GM21447 (cell line): Measurements from ENCODE around the gene NAMPT.
"Not testable (repeated sequence)": the region's sequence is repeated elsewhere in the genome, so short reads cannot be mapped to it uniquely, and the experiment has no call there.

Source experiments
- ATAC-seq: cut with Tn5 transposase; IDR thresholded peaks from one replicate; pipeline ENCODE4 v1.9.1; 2021; ENCODE audit not compliant: unreplicated experiment

Gene NAMPT

DNA sequence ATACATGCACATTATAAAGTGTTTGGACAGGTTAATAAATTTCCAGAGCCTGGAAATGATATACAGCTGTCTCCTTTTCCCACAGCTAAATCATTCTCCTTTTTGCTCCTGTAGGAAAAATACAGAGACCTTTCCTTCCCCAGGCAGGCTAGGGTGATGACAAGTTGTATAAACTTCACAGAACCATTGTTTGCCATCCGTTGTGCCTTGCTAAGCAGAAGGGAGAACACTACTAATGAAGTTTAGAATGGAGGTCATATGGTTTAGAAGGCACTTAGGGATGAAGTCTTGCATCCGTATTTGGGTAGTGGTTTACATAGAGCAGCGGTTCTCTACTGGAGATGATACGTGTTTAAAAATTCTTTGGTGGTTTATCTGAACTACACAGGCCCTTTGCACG, 46.0 kb downstream of the NAMPT start:
- no peak for ATAC-seq

DNA sequence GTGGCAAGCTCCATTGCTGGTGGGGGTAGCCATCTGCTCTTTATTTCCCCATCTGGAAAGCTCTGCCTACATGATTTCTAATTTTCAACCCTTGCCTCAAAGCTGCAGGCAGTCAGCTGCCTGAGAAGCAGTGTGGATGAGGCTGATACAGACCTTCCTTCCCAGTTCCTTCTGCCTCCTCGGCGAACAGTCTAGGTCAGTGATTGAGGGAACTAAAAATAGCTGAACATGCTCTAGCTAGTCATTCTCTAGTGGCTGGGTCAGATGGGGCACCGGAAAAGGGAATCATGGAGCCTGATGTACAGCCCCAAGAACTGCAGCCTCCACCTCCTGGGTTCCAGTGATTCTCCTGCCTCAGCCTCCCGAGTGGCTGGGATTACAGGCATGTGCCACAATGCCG, 48.7 kb downstream of the NAMPT start:
- no peak for ATAC-seq

DNA sequence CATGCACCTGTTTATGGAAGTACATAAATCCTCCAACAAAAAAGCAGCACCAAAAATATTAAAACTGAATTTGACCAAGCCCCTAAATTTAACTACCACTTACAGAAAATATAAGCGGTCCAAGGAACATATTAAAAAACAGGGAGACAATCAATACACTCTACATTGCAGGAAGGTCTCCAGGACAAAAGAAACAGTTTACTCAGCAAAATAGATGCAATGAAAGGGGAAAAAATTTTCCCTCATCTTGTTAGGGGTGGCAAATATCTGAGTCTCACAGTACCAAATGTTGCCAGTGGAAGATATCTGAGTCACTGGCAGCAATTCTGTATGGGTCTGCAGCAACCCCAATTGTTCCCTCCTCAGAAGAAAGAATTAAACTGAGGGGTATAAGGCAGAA, 50.4 kb downstream of the NAMPT start:
- no peak for ATAC-seq

DNA sequence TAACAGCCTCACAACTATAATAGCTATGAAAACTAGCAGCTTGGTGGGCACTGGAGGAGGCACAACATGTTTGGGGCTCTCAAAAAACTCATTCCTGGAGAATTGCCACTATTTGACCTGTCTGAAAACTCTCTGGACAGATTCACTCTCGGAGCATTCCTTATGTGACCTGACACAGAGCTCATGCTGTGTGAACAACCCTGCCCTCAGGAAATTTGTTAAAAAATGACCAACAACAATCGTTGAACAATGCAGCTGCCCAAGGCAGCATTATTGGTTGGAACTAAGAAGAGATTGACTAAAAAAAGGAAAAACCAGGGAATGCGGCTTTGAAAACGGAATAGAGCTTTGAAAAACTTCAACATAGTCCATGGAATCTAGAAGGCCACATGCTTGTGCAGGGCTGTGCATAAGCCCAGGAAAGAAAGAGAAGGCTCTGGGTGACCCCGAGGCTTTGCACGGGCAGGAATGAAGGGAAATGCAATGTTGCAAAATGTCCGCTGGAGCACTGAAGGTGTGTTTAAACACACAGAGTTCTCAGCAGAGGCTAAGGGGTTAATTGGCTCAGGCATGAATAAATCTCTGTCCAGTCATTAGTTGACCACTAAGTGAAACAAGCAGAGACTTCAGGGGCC, 52.8 kb downstream of the NAMPT start:
- no peak for ATAC-seq

DNA sequence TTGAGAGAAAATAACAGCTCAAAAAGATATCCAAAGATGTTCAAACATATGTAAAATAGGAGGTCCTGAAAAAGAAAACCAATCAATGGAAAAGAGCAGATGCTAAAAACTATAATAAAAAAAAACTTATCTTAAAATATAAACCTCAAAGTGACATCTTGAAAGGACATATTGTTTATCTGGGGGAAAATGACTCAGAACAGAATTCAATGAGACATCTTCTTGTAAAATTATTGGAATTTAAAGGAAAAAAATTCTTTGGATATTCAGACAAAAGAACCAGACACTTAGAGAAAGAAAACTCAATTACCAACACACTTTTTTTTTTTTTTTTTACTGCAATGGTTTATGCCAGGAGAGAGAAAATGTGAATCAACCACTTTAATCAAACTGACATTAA, 58.9 kb downstream of the NAMPT start:
- no peak for ATAC-seq

DNA sequence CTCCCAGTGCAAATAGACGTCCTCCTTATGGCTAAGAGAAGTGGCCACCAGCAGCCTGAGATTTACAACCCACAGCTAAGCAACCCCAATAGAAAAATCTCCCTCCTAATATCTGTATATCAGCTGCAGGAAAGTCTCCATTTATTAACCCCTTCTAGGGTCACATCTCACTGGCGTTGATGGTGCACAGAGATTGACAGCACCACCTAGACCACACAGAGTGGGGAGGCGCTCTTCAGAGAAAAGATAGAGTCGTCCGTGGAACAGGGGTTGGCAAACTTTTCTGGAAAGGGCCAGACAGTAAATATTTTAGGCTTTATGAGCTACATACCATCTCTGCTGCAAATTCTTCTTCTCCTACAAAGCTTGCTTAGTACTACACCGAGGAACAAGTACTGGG, 60.0 kb downstream of the NAMPT start:
- ATAC-seq: no peak

DNA sequence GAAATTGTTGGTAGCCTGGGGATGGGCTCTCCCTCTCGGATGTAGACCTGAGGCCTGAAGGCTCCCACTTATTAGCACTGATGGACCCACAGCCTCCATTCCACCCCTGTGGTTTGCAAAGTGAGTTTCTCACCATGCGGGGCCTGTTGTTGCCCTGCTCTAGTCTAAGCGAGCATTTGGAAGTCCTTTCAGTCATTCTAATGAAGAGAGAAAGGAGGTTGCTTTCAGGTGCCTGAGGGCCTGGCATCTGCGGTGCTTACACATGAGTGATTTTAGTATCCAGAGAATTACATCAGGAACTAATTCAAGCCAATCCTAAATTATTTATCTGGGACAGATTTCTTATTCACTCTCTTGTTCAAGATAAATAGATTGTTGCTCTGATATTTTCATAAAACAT, 61.6 kb downstream of the NAMPT start:
- ATAC-seq: no peak

DNA sequence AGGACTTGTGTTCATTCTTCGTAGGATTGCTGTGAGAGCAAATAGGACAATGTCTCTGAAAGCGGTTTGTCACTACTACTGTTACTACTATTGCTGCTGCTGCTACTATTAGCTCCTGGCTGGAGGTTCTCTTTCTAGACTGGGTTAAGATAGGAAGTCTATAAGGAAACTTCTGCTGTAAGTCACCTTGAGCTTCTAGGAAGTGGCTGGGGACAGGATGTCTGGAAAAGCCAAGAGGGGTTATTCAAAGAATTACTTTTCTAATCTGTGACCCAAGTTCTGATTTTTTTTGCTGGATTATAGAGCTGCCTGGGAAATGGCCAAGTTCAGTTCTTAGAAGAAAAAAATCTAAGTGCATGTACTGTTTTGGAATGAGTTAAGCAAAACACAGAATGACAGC, 62.2 kb downstream of the NAMPT start:
- no peak for ATAC-seq

DNA sequence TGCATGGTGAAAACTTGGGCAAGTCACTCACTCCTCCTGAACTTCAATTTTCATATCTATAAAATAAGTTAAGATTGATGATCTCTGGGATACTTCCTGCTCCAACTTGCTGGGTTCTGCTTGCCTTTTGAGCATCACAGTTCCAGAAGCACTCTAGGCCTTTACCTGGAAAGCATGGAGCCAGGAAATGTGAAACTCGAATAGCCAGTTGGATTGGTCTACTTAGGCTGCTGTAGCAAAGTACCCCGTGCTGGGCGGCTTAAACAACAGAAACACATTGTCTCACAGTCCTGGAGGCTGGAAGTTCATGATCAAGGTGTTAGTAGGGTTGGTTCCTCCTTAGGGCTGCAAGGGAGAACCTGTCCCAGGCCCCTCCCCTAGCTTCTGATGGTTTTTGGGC, 64.5 kb downstream of the NAMPT start:
- no peak for ATAC-seq

DNA sequence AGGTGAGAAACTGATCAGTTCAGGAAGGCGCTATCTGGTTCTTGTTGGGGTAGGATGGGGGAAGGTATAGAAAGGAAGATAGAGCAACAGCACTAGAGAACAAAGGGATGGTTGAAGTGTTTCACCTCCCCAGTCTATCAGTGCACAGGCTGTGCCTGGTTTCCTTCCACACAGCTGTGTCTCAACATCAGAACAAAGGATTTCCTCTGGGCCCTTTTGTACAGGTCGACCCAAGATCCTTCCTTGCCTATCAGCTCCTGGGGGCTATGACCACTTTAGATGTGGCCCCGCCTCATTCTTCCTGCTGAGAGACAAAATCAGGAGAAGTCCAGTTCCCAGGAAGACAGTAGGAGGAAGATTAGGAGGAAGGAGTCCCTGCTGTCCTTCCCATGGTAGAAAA, 65.6 kb downstream of the NAMPT start:
- ATAC-seq: no peak

DNA sequence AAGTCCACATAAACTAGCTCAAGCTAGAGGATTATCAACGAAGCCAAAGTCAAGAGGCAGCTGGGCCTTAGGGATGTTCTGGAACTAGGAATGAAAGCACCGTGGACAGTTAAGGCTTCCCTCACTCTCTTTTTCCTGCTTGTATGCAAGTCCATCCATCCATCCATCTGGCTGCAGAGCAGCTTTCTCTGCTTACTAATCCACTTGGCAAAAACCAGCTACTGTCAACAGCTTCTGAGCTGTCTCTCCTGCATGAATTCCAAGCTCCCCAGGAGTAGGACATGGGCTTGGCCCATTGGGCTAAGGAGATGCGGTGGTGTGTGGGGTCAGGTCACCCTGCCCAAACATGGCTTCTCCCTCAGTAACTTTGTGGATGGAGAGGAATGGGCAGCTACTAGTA, 66.2 kb downstream of the NAMPT start:
- ATAC-seq: no peak

DNA sequence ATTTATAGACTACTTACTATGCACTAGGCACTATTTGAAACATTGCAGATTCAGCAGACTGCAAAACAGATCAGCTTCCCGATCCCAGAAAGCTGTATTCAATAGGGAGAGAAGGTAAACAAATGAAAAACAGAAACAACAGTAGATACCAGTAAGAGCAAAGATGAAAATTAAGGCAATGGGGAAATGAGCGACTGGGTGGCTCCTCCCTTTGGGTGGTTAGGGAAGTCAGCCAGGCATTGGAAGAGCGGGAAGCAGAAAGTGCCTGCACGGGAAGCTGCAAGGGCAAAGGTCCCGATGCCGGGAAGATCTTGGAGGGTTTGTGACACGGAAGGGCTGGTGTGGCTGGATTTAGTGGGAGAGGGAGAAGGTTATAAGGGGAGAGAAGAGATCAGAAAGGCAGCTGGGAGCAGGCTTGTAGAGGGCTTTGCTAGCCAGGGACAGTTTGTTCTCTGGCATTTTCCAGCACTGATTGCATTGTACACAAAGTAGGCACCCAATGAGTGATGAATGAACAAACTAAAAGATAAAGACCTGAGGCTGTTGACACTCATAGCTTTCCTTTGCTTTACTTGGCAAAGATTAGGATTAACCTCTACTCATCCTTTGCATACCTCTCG, 67.8 kb downstream of the NAMPT start:
- no peak for ATAC-seq

DNA sequence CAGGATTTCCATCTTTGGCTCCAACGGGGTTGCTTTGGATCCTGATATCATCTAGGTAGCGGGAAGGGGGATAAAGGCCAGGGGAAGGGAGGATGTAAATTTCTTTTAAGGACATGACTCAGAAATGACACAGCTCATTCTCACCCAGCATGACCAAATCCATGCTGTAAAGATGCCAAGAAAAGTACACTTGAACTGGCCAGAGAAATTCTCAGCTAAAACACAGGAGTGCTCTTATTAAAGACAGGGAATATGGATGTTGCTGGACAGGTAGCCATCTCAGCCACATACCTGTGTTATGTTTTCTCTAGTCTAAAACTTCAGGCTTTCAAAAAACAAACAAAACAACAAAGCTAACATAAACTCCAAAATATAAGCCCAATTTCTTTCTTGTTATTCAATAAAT, 68.3 kb downstream of the NAMPT start:
- ATAC-seq: no peak

DNA sequence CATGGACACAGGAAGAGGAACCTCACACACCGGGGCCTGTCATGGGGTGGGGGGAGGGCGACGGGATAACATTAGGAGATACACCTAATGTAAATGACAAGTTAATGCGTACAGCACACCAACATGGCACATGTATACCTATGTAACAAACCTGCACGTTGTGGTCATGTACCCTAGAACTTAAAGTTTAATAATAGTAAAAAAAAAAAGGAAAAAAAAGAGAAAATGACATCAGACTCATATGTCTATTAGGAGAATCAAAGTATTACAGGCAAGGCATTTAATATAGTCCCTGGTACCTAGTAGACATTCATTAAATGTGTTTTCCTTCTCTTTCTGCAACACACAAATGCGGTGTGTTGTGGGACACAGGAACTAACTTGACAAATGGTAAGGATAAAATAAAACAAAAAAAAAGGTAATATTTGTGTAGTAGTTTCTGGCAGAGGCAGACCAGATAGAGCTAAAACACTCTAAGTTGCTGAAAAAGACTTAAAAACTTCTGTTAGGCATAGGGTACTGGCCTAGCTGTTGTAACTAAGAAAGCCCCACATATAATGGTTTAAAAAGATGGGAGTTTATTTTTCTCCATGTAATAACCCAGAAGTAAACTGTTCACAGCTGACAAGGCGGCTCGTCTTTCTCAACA, 68.8 kb downstream of the NAMPT start:
- ATAC-seq: no peak

DNA sequence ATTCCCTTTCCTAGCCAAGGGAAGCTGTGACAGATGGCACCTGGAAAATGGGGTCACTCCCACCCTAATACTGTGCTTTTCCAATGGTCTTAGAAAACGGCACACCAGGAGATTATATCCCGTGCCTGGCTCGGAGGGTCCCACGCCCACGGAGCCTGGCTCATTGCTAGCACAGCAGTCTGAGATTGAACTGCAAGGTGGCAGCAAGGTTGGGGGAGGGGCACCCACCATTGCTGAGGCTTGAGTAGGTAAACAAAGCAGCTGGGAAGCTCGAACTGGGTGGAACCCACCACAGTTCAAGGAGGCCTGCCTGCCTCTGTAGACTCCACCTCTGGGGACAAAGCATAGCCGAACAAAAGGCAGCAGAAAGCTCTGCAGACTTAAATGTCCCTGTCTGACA, 75.8 kb downstream of the NAMPT start:
- not testable (repeated sequence) for ATAC-seq

DNA sequence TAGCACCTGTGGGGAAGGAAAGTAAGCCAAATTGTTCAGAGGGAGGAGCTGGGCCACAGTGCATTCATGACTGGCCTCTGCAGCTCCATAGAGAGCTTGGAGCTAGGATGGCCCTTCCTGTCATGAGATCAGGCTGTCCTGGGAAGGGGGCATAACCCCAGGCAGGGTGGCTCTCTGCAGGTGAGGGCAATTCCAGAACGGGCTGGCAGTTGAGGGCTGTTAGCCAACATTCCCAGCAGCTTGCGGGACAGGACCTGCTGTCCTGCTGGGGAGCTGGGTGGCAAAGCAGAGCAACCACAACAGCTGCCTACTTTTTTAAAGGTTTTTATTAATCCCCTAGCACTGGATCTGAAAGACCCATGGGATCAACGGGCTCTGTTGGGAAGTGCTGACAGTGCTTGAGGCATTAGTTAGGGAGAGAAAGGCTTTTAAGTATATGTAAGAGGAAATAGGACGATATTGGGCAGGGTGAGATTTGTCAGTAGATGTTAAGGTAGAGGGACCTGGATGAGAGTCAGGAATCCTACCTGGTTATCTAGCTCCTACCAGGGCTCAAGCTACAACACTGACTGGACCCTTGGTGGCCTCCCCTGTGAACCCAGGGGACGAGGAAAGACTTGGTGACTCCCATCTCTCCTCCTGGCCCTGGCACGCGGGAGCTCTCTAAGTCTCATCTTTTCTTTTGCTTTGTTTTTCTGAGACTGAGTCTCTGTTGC, 77.8 kb downstream of the NAMPT start:
- no peak for ATAC-seq

DNA sequence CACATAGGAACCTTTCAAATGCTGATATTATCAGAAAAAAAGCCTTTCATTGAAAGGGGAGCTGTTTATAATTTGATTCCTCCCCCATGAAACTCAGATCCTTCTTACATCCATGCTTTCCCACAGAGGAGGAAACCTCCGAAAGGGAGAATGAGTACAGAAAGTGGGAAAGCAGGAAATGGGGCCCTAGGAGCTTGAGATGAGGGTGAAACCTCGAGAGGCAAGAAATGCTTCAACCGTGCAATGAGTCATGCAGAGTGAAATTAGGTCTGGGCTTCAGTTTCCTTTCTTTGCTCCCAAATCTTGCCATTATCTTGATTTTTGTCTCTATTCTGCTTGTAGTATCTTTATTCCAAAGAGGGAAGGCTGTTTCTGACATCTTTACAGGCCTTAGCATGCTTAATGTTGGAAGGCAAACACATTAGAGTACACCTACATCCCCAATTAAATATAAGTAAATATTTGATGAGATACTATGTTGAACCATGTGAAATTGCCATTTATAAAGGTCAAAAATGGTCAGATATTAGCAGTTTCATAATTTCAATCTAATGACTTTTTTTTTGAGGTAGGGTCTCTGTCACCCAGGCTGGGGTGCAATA, 79.1 kb downstream of the NAMPT start:
- ATAC-seq: no peak

DNA sequence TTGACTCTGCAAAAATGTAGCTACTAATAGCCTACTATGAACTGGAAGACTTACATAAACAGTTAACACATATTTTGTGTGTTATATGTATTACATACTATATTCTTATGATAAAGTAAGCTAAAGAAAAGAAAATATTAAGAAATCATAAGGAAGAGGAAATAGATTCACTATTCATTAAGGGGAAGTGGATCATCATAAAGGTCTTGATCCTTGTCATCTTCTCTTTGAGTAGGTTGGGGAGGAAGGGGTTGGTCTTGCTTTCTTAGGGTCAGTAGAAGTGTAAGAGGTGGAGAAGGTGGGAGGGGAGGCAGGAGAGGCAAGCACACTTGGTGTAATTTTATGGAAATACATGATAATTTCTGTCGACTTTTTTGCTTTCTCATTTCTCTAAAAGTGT, 81.3 kb downstream of the NAMPT start:
- no peak for ATAC-seq

DNA sequence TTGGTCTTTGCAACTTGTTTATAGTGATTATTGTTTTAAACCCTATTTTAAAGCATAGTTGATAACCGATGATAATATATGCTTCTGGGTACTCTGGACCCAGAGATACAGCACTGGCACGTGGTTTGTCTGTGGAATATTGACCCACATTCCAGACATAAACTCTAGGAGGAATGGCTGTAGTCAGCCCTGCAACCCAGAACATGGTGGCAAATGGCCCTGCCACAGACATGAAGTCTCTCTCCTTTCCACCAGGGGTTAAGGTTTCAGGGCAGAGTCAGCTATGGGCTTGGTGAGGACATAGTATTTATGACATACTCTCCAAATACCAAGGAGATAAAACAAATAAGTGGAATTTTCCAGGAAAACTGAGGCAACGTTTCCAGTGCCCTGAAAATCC, 83.6 kb downstream of the NAMPT start:
- no peak for ATAC-seq

DNA sequence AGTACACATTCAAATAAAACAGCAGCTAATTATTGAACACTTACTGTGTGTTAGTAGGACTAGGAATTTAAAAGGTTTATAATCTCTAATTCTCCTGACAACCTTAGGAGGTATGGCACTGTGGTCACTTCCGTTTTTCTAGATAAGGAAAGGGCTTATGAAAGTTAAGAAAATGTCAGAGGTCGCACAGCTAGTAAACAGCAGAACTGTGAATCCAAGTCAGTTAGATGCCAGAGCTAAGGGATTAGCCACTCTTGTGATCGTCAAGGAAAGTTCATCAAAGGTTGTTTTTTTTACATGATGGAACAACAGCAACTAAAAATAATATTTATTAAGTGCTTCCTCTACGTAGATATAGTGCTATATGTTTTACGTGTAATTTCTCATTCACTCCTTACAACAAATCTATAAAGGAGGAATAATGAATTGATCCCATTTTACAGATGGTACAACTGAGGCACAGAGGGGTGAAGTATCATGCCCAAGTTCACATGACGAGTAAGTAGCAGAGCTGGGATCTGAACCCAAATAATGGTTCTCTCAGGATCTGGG, 84.9 kb downstream of the NAMPT start:
- no peak for ATAC-seq

DNA sequence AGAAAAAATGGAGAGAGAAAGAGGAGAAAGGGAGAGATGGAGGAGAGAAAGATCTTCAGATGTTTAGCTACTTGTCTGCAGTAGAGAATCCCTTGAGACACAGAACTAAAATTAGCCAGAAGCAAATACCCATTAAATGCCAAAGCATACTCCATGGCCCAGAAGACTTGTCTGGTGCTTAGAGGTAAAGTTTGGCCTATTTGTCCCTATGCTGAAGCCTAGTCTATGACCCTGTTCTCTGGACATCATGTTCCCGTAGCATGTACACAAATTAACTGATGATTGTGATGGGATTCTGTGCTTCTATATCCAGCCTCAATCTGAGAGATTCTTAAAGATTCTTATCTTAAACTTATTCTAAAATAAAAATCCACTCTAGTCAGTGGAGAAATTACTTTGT, 85.8 kb downstream of the NAMPT start:
- no peak for ATAC-seq
